Cortex of kidney (tissue), 1 donor: ENCODE measurements around the gene C5.

Experiments
- DNase-seq: peaks from one replicate; lab custom pipeline; 2025; lab: John Stamatoyannopoulos, UW

C5 gene

DNA sequence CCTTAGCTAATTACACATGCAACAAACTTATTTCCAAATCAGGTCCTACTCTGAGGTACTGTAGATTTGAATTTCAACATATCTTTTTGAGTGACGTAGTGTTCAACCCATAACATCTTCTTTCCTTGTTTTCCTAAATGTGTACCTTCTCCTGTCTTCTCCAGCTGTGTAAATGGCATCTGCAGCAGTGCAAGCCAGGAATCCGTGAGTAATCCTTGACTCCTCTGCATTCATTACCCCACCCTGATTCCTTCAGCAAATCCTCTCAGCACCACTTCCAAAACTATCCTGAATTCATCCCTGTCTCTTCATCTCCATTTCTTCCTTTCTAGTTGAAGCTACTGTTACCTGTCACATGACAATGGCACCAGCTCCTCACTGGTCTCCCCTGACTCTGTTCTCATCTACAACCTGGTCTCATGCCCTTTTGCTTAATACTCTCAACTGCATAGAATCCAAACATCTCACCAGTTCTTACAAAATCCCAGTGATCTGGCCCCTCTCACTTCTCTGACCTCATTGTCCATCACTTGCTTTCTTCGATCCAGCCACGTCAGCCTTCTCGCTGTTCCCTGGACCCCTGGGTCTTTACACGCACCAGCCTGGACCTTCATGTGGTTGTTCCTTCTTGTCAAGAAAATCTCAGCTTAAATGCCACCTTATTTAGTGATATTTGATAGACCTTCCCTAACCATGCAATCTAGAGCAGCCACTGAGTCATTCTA is 108.9 kb downstream of the C5 start:
- DNase-seq: no peak

DNA sequence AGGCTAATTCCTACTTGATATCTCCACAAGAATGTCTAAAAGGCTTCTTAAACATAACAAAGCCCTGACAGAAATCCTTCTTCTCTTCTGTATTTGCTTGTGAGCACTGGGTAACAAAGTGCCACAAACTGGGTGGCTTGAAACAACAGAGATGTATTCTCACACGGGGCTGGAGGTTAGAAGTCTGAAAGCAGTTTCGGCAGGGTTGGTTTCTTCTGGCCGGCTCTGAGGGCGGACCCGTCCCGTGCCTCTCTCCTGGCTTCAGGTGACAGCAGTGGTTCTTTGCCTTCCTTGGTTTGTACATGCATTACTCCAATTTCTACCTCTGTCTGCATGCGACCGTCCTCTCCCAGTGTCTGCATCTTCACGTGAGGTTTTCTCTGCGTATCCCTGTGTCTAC is 109.5 kb downstream of the C5 start:
- DNase-seq: no peak

DNA sequence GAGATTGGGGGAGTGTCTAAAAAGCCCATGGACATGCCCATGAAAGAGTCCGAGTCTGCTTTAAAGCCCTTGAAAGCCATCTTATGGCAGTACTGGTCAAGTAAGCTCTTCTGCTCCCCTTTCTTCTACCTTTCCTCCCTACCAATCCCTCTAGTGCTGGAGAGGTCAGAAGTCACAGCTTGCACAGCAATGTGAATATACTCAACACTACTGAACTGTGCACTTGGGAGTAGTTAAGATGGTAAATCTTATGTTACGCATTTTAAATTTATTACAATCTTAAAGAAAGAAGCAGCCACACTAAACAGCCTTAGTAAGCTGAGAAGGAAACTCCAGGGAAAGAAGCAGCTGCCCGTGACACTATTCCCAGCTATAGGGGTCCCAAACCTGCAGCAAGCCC is 111.2 kb downstream of the C5 start:
- no peak for DNase-seq

DNA sequence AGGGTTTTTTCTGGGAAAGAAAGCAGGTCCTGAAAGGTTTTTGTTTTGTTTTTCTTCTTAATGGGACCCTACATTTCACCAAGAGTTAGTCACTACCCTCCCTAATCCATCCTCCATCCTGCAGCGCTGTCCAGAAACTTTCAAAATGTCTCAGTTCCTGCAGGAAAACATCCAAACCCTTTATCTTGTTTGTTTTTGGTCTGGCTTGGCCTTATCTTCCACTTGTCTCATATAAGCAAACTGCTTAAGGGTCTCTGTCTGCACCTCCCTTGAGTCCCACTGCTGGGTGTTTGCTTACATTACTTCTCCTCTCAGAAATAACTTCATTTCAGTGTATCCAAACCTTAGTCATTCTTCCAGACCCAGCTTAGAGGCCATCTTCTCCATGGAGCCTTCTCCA is 112.5 kb downstream of the C5 start:
- no peak for DNase-seq

DNA sequence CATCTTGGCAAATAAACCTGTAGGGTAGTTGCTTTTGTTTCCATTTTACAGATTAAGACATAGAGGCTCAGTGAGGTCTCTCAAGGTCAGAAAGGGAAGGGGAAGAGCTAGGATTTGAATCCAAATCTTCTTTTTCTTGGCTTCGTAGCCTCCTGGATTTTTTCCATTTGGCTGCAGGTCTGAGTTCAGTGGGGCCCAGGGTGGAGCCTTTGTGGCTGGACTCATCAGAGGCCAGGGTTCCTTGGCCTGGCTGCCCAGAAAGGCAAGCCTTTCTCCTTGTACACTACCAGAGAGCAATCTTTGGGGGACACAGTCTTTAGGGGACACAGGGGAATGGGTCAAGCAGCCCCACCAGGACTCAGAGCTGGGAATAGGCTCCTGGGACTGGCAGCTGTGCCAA is 112.9 kb downstream of the C5 start:
- no peak for DNase-seq

DNA sequence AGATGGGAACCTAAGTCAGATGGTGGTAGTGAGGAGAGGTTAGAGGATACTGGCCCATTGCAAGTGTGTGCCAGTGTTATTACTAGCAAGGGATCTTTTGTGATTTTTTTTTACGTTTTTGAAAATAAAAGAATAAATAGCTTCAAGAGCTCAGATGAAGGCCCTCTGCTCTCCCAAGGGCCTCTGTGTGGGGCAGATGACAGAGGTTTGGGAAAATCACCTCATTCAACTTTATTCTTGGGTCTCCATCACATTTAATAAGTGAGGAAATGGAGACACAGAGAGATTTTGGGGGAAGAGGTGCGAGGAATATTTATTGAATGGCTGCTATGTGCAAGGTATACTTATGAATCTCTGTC is 113.3 kb downstream of the C5 start:
- no peak for DNase-seq

DNA sequence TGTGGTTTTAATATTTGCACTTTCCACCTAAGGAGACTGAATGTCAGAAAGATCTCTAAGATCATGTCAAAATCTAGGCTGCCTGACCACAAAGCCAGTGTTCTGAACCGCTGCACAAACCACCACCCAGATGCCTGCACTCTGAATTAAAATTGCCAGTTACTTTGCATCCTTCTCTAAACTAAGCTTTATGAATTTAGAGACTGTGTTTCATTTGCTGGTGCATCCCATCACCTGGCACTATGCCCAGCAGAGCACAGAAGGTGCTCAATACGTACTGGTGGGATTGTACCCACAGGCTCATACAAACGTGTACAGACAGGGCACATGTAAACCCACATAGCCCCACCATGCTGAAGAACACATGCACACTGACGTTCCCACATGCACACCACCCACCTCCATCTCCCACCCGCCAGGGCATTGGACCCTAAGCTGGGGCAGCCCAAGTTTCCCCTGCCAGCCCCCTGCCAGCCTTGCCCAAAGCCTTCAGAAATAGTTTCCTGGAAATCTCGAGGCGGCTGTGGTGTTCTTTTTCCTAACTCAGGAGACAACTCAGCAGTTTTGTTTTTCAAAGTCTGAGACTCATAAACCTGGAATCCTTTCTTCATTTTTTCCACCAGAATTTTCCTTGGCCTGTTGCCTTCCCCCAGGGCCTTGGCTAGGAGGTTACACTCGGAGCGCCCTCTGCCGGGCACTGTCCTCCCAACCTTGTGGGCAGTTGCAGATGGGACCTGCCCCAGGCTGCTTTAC is 113.9 kb downstream of the C5 start:
- no peak for DNase-seq

DNA sequence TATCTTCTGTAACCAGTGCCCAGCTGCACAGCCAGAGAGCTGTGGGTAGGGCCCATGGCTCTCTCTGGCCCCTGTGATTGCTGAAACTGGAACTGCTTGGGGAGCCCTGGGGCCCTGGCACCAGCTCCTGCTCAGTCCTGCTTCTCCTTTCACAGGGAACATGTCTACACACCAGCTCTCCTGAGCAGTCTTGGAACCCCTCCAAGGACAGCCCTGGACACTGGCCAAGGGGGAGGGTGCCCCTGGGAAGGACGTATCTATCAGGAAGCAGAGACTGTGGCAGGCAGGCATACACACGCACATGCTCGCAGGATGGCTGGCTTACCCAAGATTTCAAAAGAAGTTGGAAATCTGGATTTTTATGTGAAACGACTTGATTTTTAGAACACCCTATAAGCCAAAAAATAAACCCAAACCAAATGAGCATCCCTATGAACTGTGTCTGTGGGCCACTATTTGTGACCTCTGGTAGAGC is 114.7 kb downstream of the C5 start:
- no peak for DNase-seq

DNA sequence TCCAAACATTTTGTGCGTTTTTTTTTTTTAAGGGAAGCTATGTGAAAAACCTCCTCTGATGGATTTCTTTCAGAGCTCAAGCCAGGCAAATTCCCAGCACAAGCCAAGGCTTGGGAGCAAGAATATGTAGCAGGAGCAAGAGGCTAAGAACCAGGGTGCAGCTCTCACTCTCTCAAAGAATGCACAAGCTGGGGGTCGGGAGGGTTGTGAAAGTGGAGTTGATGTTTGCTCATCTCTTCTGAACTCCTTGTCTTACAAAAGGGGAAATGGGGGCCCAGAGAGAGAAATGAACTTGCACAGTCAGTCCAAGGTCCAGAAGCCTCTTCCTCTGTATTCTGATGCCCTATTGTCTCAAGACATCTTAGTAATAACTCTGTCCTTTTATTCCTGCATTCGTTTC is 115.8 kb downstream of the C5 start:
- DNase-seq: no peak

DNA sequence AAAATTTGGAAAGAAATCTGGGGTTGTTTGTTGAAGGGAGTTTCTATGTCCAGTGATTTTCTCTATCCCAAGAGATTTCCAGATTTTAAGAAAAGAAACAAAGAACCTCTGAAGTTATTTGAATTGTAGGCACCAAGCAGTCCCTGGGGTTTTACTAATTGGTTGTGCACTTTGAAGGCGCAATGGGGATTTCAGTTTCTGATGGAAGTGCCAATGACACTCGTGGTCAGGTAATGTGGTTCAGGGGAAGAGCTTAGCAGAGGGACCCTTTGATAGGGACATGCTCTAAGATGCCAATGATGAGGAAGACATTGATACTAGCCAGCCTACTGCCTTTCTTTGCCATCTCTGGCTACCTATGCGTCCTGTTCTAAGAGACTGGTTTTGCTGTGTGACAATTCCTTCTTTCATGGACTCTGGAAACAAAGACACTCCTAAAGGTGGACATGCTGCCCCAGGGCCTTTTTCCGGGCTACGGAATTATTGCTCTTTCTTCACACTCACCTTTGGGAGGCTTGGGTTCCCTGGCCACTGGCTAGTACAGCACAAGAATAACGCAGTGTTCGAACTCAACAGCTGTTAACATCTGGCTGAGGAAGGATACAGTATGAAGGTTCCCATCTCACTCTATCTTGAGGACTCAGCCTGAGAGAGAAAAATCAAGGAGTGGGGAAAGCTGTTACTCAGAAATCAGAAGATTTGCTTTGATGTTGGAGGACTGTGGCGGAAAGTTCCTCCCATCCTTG is 116.6 kb downstream of the C5 start:
- no peak for DNase-seq

DNA sequence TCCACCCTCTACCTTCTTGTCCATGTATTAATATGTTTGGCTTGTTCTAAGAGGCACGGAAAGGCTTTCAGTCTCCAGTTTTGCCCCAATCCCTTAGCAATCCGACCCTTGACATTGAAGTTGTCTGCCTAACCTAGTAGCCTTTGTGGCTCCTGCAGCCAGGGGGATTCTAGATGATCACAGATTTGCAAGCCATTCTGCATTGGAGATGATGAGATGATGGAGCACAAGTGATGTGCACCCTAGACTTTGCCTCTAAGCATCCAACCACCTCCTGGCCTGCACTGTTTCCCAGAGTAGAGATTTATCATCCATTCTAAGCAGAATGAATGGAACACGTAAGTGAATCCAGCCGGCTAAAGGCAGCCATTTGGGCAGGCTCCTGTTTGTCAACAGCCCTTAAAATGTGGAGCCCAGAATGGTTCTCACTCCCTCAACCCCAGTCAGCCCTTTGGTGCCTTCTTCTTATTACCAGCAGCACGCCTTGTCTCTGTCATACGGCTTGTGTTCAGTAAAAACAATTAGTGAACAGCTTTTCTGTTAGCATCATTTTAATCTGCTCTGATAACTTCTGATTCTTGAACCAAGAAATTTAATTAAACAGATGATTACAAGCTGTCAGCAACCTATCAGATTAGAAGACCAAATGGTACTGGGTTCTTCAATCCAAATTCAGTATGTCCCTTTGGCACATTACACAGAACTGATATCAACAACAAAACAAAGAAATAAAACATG is 117.8 kb downstream of the C5 start:
- DNase-seq: no peak

DNA sequence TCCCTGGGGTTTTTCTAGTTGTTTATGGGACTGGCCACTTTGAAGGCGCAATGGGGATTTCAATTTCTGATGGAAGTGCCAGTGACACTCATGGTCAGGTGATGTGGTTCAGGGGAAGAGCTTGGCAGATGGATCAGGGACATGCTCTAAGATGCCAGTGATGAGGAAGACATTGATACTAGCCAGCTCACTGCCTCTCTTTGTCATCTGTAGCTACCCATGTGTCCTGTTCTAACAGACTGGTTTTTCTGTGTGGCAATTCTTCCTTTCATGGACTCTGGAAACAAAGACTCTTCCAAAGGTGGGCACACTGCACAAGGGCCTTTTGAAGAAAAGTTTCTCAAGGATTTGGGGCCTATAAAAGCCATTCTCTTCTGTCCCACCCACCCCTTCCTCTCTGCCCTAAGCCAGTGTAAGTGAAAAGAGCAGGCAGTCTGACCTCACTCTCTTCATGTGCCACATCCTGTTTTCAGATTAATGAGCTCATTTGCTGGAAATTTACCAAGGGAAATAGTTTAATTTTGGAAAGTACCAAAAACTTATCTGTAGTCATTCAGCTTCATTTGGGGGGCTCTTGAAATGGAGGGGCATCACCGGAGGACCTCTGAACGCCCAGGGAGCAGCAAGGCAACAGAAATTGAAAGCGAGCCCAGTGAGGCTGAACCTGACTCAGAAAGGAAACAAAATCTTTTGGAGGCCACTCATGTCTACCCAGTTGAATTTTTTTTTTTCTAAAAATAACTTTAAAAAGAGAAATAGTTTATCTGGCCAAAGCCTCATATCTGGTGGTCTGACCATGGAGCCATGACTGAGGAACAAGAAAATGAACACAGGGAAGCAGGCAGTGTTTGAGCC is 118.6 kb downstream of the C5 start:
- no peak for DNase-seq

DNA sequence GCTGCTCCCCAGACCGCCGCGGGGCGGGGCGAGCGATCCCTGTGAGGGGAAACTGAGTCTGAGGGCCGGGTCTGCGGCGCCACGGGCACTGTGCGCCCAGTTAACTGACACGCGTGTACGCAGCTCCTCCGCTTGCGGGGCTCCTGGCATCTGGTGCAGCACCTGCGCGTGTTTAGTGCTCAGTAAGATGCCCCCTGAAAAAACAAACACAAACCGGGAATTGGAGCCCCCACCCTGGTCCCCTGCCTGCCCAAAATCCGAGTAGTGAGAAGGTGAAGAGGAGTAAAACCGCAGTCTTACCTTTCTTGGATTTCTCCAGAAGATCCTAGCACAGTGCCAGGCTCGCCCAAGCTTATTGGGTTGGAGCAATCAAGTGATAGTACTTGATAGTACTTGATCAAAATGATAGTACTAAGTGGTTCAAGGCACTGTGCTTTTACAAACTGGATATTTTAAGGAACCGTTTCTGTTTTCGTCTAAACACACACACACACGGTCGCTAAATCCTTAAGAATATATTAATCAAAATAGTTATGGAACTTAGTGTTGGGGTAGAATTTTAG is 120.8 kb downstream of the C5 start:
- no peak for DNase-seq

DNA sequence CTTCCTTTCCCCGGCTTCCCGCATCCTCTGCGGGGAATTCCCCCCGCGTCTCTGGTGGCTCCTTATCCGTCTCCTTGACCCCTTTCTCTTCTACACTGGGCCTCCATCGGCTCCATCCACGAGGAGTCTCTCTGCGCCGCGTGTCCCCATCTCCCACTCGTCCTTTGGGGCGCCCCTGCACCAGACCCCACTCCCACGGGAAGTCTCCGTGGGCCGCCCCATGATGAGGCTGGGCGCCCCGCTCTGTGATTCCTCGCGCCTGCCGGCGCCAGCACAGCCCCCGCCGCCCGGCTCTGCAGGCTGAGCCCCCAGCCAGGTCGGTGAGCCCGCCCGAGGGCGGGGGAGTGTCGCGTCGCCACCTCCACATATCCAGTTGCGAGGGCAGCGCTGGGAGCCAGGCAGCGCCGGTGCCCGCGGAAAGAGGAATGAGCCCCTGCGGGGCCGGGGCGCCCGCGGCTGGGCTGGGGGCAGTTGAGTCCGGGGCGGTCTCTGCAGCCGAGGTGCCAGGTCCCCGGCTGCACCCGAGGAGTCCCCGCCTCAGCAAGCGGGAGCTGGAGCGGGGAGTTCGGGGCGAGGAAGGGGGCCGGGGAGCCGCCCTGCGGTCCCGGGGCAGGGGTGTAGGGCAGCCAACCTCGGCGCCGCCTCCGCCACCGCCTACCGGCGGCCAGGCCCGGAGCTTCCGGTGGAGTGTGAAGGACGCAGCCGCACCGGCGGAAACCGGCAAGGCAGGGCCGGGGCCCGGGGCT is 121.4 kb downstream of the C5 start:
- DNase-seq: no peak

DNA sequence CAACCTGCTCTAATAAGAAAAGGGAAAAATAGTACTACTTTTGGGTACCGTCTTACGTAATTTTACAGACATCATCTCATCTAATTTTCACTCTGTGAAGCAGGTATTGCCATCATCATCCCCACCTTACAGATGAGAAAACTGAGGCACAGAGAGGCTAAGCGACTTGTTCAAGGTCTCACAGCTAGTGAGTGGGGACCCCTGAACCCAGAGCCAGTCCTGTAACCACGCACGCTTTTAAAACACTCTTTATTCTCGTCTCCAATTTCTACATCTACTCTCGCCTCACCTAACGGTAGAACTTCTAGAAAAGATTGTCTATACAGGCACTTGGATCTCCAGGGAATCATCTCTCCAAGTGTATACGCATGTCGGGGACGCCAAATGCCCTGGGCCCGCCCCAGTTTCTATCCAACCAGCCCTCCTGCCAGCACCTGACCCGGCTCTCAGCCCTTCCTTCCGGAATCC is 122.0 kb downstream of the C5 start:
- no peak for DNase-seq

DNA sequence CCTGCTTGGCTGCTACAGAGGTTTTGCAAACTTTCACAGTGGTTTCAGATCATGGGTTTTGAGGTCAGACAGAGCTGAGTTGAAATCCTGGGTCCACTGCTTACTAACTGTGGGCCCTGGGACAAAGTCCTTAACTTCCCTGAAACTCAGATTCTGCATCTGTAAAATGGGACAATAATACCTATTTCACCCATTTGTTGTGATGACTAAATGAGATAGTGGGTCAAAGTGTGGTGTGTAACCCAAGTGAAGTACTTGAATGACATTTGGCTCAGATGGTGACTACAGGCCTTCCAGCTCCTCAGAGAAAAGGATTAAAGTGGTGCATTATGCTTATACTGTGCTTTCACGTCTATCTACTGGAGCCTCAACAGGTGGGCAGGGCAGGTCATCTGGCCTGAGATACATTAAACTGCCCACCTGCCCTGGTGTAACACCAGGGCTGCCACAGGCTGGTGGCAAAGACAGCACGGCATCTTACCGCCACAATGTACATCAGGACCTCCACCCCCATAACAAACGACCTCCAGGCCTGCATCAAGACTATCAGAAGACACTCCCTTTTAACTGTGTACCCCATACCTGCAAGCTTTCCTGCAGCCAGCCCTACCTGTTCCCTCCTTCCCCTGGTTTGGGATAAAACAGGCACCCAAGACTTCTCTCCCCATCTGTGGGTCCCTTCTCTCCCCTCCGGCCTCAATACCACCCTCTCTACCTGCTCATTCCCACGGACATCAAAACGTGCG is 122.6 kb downstream of the C5 start:
- DNase-seq: no peak

DNA sequence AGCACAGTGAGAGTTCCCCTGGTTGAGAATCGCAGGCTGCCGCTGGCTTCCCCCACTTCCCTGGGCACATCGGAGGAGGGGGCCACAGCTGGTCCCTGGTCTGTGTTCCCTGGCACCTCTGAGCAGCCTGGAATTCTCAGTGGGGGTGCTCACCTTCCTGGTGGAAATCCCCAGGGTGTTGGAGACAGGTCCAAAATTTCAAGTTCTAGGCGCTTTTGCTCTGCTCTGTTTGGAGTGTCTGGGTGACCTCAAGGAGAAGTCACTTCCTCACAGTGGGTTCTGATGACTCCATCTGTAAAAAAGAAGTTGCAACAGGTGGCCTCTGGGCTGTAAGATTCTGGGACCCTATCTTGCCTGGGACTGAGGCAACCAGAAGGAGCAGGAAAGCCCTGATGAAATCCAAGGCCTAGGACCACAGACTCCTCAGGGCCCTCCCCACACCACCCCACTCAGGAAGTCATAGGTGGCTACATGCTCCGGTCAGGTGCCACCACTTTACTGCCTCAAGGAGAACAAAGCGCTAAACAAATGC is 123.6 kb downstream of the C5 start, which contains the start of gene TRAF1:
TRAF1 (minus strand) TSS at position 400 of the 532 bp plus-strand sequence. CDS start 721 bp downstream, outside the sequence.
- DNase-seq: no peak

DNA sequence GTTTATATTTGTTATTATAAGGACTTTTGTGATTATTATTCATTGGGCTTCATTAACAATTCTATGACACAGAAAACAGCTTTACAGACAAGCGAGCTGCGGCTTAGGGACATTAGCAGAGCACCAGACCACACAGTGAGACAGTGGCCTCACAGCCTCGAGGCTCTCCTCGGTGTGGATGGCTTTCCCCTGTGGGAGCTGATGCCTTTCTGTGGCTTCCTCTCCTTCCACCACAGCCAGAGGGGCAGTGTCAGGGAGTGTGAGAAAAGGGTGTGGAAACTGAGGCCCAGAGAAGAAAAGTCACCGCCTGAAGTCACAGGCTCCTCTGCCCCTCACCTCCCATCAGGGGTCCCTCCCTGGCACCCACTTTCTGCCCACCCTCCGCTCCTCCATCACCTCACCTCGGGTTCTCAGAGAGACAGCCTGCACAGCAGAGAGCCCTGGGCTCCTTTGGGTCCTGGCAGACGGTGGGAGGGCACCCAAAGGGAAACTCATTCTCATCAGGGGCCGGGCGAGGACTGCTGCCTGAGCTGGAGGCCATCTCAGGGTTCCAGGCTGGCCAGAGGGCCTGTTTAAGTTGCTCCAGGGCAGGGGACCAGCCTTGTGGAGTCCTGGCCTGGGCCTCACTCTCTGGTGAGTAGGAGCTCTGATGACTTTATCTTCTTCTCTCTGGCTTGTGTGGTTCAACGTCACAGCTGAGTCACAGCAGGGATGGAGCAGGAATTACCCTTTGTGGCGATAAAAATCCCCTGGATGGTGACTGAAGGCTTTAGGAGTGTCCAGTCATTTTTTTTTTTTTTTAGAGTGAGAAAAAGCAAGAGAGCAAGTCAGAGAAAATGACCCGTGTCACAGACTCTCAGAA is 124.3 kb downstream of the C5 start:
- DNase-seq: no peak
